SK-N-SH treated with all-trans-retinoic acid at 6 μM for 48 hours (cell line): ENCODE data around the gene EIF2A.

ENCODE experiments used
- ARNTL ChIP-seq: fragments of 450-650 bp; formaldehyde crosslinking; IDR thresholded peaks from 2 replicates; pipeline ENCODE4 v1.5.0; 2020; ENCODE audit warnings: low read depth, mild to moderate bottlenecking, moderate library complexity, borderline replicate concordance
- CSRNP3 ChIP-seq: fragments of 250-450 bp; sonication (Bioruptor Pico); IDR thresholded peaks from 2 replicates; pipeline ENCODE4 v1.5.1; 2021; ENCODE audit warnings: mild to moderate bottlenecking, moderate library complexity
- ISL1 ChIP-seq: fragments of 250-450 bp; sonication (Bioruptor Pico); IDR thresholded peaks from 2 replicates; pipeline ENCODE4 v2.1.2; 2022; ENCODE audit warnings: mild to moderate bottlenecking, moderate library complexity
- OSR1 ChIP-seq: fragments of 250-450 bp; sonication (Bioruptor Pico); IDR thresholded peaks from 2 replicates; pipeline ENCODE4 v1.8.0; 2022; ENCODE audit warnings: moderate library complexity, mild to moderate bottlenecking, inconsistent platforms
- SNAI2 ChIP-seq: fragments of 250-450 bp; sonication (Bioruptor Pico); IDR thresholded peaks from 2 replicates; pipeline ENCODE4 v1.5.0; 2020; ENCODE audit warnings: mild to moderate bottlenecking, moderate library complexity
- TCF4 ChIP-seq: fragments of 250-450 bp; sonication (Bioruptor Pico); IDR thresholded peaks from 2 replicates; pipeline ENCODE4 v1.8.0; 2021; ENCODE audit warnings: mild to moderate bottlenecking, moderate library complexity, borderline replicate concordance
- TOX ChIP-seq: fragments of 250-450 bp; sonication (Bioruptor Pico); IDR thresholded peaks from 2 replicates; pipeline ENCODE4 v1.8.0; 2021; ENCODE audit warnings: mild to moderate bottlenecking, moderate library complexity, borderline replicate concordance
- TSHZ2 ChIP-seq: fragments of 250-450 bp; sonication (Bioruptor Pico); IDR thresholded peaks from 2 replicates; pipeline ENCODE4 v1.5.0; 2020; ENCODE audit warnings: mild to moderate bottlenecking, moderate library complexity
- ZFP30 ChIP-seq: fragments of 450-650 bp; formaldehyde crosslinking; IDR thresholded peaks from 2 replicates; pipeline ENCODE4 v1.5.0; 2022; ENCODE audit warnings: mild to moderate bottlenecking, moderate library complexity

DNA sequence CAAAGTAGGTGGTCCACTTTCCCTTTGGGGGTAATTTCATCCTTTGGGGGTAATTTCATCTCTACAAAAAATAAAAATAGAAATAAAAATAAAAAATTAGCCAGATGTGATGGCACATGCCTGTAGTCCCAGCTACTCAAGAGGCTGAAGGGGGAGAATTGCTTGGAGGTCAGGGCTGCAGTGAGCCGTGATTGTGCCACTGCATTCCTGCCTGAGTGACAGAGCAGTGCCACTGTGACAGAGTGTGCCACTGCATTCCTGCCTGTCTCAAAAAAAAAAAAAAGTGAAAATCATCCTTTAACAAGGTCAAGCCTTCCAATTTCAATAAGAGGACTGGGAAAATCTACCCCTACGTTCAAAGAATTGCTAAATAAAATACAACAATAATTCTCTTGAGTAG is 23.0 kb upstream of the EIF2A start:
- TF ChIP-seq TOX (no peak), CSRNP3 (no peak), TCF4 (CRISPR knock-in tag) (no peak), ARNTL (CRISPR knock-in tag) (no peak), ZFP30 (CRISPR knock-in tag) (no peak), SNAI2 (CRISPR knock-in tag) (no peak), TSHZ2 (CRISPR knock-in tag) (no peak), ISL1 (CRISPR knock-in tag) (no peak), OSR1 (CRISPR knock-in tag) (no peak)
